GM21825 (cell line): Measurements from ENCODE around the gene AVPR2.

Experiments used
- ATAC-seq: cut with Tn5 transposase; IDR thresholded peaks from one replicate; pipeline ENCODE4 v1.9.1; 2021; ENCODE audit warnings: mild to moderate bottlenecking, moderate library complexity; ENCODE audit not compliant: unreplicated experiment

Gene AVPR2

DNA sequence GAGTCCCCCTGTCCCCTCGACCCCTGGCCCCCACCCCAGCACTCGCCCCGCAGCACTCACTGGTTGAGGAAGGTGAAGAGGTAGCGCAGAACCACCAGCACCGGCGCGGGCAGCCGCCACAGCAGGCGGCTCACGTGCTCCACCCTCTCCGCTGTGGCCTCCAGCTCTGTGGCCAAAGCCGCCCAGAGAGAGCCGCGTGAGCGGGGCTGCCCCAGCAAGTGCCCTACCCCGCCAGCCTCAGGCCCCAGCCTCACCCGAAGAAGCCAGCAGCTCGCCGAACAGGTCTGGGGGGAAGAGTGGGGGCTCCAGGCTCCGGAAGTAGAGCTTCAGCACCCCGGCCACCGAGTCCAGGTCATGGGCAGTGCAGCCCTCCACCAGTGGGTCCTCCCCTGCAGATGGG lies 6.0 kb downstream of the AVPR2 start:
- ATAC-seq: no peak

DNA sequence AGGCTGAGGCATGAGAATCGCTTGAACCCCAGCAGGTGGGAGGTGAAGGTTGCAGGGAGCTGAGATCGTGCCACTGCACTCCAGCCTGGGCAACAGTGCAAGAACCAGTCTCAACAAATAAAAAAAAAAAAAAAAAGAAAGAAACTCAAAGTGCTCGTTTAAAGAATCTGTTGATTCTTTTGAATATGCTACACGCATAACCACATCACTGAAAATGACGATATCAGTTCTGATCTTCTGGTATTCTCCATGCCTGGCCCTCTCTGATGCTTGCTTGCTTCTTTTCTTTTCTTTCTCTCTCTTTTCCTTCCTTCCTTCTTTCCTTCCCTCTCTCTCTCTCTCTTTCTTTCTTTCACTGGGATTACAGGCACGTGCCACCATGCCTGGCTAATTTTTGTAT lies 7.3 kb downstream of the AVPR2 start:
- no peak for ATAC-seq

DNA sequence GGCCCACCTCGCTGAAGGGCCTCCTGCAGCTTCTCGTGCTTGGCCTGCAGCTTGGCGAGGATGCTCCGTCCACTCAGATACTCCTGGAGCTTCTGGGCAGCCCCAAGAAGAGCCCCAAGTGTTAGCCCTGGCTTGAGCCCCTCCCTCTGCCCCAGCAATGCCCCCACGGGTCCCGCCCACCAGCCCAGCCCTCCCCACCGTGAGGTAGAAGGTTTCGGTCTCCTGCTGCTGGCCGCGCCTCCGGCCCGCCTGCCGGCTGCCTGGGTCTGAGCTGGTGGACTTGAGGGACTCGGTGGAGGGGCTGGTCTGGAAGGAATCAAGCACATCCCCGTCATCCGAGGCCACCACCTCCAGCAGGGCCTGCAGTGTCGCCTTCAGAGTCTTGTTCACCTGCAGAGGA lies 8.7 kb downstream of the AVPR2 start:
- no peak for ATAC-seq

DNA sequence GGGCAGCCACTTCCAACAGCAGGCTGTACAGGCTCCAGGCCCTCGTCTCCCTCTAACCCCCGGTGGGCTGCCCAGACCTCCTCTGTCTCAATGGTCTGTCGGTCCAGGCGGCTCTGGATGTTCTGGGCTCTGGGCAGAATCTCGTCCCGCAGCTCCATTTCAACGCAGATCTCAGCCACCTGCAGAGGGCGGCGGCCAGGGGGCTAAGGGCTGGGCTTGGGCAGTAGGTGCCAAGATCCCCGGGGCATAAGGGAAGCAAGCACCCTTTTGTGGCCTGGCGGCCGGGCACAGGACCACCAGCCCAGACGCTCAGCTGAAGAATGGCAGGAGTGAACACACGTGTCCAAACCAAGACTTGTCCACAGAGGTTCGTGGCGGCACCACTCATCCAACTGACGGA lies 9.2 kb downstream of the AVPR2 start:
- no peak for ATAC-seq

DNA sequence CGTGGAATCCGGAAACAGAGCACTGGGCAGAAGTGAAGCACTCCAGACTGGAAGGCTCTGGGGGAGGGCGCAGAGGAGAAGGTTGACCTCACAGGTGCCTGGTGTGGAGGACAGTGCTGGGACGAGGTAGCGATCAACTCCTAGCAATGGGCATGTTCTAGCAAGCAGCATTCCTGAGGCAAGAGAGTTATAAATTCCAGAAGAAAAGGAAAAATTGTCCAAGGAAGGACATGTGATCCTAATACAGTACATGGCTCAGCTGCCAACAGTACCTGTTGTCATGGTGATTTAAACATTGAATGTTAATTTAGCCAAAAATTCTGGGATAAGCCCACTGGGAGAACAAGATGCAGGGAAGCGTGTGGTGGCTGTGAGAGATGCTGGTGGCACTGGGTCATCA lies 13.4 kb downstream of the AVPR2 start:
- ATAC-seq: no peak

DNA sequence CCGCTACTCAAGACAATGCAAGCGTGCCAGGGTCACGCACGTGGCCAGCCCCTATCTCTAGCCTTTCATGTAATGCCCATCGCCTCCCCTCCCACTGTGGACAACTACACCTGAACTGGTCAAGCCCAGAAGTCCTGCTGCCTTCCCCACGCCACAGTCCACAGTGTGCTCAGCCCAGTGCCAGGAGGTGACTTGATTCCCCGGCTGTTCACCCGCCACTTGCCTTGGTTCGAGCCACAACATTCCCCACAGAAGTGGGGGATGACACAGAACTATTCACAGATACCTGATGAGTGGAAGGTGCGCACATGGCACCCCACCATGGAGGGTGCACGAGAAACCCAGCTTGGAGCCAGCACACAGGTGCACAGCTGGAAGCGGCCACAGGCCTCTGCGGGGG lies 14.8 kb downstream of the AVPR2 start:
- ATAC-seq: no peak

DNA sequence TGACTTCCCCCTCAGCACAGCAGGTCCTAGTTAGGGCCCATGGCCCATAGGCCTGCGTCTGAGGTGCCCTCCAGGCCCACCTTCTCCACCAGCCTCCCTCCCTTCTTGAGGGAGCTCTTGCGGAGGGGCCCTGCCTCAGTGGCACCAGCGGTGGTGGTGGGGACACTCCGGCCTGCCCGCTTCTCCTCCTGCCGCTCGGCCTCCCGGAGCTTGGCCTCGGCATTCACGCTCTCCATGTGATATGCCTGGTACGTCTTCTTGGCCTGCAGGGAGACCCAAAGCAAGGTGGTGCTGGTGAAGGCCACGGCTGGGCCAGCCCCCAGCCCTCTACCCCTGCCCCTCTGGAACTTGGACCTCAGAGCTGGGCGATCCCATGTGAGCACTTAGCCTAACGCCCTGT lies 16.1 kb downstream of the AVPR2 start:
- ATAC-seq: no peak

DNA sequence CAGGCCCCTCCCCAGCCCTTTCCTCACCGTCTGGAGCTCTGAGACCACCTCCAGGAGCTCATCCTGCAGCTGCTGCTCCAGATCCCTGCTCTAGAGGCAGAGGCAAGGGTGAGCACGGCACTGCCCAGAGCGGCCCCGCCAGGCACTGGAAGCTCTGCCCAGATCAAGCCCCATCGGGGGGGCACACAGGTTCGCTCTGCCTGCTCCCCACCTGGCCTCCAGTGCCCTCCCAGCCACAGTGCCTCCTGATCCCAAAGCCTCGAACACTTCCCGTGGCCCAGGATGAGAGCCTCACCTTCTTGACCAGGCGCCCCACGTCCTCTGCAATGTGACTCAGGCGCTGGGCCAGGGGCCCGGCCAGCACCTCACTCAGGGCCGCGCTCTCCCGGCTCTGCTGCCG lies 16.6 kb downstream of the AVPR2 start:
- no peak for ATAC-seq

DNA sequence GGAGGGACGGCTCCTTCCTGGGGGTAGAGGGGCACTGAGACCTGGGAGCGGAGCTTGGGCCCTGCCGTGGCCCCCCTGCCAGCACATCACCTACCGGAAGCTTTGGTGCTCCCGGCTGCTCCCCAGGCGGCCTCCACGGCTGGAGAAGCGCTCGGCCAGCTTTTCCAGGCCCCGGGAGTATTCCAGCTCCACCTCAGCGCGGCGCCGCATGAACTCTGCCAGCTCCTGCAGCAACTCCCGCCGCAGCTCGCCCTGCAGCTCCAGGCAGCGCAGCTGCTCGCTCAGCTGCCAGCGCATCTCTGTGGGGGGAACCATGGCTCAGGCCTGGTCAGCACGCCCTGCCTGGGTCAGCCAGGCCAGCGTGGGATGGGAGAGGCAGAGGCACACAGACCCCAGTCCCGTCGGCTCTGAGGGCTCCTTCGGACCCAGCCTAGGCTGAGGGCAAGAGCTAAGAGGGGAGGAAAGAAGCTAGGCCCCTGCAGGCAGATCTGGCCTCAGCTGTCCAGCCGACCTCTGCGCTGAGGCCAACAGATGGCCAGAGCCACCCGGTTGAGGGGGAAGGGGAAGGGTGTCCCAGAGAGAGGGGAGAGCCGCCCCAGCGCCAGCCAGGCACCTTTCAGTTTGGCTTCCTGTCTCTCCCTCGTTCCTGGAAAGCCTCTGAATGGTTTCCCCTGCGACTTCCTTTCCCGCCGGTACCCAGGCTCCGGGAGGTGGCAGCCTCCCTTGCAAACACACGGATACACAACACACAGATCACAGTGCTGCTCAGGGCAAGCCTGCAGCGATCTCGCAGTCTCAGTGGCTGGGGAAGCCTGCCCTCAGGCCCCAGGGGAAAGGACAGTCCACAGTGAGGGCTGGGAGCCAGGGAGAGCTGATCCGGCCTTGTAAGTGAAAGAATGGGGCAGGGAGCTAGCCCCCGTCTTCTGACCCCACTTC lies 17.3 kb downstream of the AVPR2 start:
- no peak for ATAC-seq

DNA sequence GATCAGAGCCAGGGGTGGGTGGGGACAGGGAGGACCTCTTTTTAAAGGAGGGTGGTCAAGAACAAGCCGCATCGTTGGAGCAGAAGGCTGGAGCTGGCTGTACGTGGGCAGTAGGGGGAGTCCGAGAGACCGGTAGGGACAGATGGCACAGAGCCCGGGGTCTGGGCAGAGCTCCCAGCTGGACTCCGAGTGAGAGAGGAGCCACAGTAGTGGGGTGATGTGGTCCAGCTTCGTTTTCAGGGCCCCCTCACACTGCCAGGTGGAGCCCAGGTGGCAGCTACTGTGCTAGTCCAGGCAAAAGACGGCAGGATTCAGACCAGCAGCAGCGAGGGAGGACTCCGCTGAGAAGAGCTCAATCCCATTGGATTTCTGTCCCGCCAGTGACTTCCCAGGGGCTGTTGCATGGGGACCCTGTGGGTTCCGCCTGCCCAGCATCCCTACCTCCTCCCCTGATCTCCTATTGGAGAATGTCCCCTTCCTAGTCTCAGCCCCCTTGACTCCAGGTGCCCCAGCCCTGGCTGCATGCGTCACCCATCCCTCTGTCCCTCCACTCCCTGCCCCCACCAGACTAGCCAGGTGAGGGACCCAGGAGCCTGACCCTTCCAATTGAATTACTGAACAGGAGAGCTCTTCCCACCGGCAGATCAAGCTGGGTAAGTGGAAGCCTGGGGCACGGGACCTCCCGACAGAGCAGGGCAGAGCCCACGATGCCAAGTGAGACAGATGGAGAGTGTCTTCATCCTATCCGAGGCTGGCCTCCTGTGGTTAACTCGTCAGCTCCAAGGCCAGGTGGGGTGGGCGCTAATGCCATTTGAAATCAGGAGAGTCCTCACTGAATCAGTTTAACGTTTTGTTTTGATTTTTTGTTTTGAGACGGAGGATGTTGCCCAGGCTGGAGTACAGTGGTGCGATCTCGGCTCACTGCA lies 18.7 kb downstream of the AVPR2 start:
- ATAC-seq: no peak

DNA sequence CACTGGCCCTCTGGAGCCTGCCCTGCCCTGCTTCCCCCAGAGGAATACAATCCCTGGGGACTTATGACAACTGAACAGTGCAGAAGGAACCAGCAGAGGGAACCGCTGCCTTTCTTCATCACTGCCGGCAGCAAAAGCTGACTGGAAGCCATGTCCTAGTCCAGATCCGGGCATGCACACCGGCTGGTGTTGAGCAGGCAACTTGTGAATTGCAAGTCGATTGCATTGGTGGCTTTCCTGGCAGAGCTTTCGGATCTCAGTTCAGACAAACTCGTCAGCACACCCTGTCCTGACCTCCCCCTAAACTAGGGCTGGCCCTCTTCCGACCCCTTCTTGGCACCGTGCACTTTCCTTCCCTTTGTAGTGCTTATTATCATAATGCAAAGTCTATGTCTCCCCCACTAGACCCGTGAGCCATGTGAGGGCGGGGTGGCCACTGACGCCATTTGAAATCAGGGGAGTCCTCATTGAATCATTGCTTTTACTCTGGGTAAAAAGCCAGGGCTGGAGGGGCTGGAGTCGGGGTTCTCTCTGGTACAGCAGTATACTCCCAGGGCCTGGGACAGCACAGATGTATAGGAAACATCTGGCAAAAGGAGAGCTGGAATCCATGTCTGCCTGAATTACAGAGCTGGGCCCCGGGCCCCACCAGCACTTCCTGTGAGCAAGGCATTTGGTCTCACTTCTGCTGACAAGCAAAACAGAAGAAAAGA lies 19.8 kb downstream of the AVPR2 start:
- no peak for ATAC-seq

DNA sequence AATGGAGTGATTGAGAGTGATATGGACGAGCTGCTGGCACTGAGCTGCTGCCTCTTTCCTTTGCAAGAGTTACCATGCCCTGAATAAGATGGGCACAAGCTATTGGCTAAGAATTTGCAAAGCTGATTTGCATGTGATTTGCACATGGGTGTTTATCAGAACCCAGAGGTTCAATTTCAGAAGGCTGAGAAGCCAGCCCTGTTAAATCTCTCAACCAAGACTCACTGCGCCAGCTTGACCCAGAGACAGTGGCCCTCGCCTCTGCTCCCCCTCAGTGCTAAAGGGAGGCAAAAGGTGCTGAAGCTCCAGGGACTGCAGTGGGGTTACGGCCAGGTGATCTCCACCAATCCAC lies 20.9 kb downstream of the AVPR2 start:
- ATAC-seq: no peak

DNA sequence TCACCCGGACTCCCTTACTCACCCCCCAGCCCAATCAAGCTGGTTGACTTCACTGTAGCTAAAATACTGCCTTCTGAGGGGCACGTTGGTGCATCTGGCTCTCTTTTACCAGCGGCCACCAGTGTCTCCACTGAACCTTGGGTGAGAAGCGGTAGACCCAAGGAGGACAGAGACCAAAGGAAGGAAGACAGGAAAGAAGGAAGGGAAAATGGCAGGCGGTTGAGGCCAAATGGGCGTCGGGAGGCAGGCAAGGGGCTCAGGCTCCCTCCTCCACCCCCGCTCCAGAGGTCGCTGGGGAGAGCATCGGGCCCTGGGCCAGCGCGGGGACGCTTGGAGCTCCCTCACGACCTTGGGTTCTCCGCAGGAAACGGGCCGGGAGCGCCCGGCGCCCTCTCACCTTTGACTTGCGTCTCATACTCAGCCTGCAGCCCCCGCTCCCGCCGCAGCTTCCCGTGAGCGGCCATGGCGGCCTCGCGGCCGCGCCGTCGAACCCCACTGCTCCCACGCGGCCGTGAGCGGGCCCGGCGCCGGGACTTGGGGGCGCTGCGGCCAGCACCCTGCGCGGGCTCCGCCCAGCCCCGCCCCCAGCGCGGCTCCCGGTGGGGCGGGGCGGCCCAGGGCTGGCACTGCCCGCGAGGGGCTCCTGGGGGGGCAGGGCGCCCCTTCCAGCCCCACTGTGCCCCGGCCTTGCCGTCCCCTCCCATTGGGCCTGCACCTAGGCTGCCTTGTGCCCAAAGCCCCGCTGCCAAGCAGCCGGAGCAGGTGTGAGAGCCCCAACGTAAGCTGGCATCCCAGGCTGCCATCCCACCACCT lies 21.5 kb downstream of the AVPR2 start, which contains the start of gene ARHGAP4:
Gene ARHGAP4 (minus strand): TSS at position 526 of the 813 bp plus-strand sequence. CDS start 62 bp downstream, at position 464.
- no peak for ATAC-seq

DNA sequence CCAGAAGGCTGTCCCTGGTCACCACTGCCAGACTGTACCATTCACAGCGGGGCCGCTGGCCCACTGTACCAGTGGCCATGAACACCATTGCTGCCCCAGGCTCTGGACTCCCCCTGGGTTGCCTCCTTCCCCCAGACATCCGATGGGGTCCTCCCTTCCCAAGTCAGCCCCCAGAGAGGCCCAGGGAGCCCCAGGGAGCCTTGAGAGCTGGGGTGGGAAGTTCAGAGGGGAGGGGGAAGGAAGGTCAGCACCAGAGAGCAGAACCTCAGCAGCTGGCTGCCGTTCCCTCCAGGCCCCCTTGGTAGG lies 22.0 kb downstream of the AVPR2 start:
- no peak for ATAC-seq

DNA sequence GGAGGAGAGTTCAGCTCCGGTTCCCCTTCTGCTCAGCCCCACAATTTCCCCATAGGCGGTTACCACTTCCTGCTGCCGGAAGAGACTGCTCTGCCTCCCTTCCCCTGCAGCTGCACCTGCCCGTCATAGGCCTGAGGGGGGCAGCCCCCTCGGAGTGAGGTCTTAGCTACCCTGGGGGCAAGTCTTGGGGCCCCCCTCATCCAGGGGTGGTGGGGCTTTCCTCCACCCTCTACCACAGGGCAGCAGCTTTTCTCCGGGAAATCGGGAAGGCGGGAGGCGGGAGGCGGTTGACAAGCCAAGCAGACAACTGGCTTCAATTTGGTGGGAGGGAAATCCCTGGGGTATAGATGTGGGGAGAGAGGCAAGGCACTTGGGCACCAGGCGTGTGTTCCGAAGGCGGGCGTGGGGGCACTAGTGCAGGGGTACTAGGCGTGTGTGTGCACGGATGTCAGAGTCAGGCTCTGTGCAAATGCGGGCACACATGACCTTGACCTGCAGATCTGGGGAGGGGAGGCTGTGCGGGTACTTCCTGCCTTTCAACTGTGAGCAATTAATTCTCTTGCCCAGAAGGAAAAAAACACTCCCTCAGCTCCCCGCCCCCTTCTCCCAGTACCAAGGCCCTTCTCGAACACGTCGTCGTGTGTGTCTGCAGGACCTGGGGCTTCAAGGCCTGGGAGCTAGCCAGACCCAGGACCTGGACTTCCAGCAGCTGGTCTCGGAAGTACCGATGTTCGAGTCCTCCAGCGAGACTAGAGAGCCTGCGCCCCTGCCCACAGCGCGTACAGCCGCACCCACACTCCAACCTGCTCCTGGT lies 22.6 kb downstream of the AVPR2 start:
- ATAC-seq: peak; percentile 37

DNA sequence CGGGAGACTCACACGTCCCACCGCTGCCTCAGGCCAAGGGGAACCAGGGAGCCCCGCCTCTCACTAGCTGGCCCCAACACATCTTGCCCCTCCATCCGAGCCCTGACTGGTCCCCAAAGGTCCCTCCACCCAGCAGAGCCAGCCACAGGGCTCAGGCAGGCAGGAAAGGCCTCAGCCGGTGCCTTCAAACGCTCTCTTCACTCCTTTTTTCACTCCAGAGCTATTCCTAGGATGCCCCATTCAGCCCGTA lies 23.1 kb downstream of the AVPR2 start:
- ATAC-seq: no peak

DNA sequence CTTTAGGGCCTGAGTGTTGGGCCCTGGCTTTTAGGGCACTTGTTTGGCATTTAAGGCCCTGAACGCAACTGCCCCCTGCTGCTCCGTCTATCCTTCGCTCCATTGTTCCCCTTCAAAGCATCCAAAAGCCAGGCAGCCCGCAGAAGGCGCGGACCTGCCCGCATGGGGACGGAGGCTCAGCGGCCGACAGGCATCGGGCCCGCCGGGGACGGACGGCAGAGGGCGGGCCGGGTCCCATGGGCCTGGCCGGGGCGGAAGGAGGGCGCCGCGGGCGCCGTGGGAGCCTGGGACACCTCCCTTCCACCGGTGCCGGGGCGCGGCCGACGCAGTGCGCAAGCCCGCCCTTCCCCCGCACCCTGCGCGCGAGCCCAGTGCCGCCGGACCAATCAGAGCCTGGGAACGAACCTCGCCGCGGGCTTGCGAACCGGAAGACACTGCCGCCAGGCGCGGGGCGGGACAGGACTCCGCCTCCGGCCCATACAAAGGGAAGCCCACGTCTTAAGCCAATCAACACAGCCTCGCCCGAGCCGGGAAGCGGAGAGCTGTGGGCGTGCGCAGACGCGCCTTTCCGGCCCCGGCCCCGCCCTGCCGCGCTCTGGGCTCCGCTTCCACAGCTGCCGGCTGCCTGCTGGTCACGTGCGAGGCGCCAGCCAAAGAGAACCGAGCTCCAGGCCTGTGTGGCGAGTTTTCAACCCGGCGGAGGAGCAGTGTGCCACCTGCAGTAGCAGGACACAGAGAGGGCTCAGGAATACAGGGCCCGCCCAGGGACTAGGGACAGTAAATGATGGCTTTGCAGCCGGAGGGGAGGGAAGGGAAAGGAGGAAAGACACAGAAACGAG lies 23.7 kb downstream of the AVPR2 start:
- ATAC-seq: peak; percentile 76

DNA sequence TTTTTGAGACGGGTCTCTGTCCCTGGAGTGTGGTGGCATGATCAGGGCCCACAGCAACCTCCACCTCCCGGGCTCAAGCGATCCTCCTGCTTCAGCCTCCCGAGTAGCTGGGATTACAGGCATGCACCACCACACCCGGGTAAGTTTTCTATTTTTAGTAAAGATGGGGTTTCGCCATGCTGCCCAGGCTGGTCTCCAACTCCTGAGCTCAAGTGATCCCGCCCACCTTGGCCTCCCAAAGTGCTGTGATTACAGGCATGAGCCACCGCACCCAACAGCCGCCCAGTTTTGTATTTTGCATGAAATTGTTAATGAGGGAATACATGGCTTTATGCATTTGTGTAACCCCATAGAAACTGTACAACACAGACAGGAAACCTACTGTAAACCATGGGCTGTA lies 24.4 kb downstream of the AVPR2 start:
- ATAC-seq: no peak

DNA sequence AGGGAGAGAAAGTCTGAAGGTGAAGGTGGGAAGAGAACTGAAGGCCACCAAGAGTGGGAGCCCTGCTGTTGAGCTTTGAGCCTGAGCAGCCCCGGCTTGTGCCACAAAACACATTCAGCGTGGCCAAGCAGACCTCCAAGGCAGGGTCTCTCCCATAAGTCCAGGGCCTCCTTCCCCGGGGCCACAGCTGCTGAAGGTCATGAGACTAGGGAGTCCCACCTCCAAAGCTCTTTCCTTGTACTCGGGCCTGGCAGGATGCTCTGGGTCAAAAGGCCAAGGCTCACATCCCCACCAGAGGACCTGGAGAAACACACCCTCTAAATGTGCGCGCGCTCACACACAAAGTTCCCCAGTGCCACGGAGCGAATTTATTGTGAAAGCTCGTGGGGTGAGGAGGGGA lies 25.1 kb downstream of the AVPR2 start:
- ATAC-seq: no peak
